GM18909 (cell line): ENCODE data around the gene GDA.

Source experiments
- ATAC-seq: cut with Tn5 transposase; IDR thresholded peaks from one replicate; pipeline ENCODE4 v1.9.1; 2021; ENCODE audit warnings: mild to moderate bottlenecking; ENCODE audit not compliant: unreplicated experiment, poor library complexity

GDA gene

DNA sequence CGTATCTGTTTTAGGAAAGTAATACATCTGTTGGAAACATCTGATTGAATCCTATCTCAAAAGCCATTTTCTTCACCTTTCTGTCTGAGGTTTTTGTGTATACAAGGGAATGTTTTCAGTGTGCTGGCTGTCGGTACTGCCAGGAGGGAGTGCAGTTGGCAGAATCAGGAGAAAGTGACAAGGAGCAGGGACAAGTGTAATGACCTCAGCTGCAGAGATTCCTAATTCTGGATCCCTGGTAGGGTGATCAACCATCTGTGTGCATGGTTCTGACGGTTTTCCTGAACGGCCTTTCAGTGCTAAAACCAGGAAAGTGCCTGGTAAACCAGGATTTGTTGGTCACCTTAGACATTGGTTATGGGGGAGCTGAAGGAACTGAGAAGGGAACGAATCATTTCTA is 1.6 kb upstream of the GDA start:
- ATAC-seq, result no peak

DNA sequence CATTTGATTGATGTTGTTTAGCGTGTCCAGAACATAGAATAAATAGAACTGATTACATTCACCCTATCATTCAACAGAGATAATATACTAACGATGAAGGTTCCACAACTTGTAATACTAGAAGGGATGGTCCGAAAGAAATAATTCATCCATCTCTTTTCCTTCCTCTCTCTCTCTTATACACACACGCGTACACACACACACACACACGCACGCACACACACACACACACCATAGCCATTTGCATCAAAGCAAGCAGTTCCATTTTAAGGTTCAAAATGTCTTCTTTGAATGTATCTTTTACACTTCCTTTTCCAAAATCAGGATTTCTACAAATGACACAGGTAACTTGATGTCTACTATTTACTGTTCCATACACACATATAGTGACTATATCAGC is 887 bp downstream of the GDA start:
- ATAC-seq, result no peak

DNA sequence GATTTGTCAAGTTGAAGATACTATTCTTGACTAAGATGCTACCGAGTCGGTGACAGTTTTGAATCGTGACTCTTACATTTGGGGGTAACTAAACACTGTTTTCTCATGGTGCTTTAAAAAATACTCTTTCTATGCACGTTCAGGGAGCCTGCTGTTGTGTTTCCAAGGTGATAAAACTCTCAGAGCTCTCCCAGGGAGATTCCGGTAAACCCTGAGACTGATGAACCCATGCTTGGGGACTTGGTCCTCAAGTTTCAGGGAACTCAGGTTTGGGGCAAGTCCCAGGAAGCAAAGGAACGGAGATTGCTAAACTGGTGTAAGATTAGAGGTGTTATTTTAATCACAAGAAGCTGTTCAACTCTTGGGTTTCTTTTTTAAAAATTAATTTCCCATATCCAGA is 1.4 kb downstream of the GDA start:
- ATAC-seq, result no peak

DNA sequence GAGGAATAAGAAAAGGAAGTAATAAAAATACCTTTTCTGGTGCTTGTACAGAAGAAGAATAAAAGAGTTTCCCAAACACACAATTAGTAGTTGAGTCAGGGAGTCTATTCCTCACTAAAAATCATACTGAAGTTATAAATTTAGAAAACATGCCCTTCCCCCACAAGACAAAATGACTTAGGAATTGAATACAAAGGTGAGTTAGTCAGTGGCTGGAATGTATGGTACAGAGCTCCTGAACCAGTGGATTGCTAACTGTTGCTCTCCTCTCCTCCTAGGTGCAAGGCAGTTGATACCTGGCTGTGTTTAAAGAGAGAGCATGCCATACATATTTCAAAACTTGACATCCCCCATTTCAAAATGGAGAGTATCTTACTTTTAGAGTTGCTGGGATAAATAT is 1.9 kb downstream of the GDA start:
- no peak for ATAC-seq

DNA sequence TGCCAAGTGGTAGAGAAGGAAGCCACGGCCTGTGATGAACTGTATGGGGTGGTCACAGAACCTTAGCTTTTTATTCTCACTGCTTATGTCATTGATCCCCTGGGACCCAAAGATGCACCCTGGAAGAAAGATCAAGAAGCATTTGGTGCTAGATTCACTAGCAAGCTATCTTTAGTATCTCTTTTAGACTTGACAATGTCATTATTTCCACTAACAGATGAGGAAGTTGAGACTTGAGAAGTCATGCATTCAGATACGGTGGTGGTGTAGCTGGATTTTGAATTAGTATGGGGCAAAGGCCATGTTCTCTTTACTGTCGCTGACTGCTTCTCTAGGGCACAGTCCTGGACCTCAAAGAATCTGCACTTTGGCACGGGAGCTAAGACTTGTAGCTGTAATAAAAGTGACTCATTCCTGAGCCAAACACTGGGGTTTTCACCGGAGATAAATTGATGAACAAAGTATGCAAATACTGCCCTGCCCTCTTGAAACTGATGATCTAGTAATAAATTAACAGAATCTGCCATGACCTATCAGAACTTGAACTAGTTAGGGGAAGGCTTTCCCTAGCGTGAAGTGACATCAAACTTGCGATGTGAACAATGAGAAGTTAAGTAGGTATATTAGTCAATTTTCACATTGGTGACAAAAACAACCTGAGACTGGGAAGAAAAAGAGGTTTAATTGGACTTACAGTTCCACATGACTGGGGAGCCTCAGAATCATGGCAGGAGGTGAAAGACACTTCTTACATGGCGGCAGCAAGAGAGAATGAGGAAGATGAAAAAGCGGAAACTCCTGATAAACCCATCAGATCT is 5.4 kb downstream of the GDA start:
- peak; percentile 94 for ATAC-seq

DNA sequence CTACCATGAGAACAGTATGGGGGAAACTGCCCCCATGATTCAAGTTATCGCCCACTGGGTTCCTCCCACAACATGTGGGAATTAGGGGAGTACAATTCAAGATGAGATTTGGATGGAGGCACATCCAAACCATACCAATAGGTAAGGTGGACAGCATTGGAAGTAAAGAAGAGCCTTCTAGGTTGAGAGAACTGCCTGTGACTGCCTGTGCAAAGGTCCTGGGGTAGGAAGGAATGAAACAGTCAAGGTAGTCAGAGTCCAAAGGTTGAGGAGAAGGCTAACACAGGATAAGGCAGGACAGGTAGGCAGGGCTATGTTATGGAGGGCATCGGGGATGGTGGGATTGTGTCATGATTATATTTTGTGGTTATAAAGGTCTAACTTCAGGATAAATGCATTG is 6.1 kb downstream of the GDA start:
- ATAC-seq, result no peak

DNA sequence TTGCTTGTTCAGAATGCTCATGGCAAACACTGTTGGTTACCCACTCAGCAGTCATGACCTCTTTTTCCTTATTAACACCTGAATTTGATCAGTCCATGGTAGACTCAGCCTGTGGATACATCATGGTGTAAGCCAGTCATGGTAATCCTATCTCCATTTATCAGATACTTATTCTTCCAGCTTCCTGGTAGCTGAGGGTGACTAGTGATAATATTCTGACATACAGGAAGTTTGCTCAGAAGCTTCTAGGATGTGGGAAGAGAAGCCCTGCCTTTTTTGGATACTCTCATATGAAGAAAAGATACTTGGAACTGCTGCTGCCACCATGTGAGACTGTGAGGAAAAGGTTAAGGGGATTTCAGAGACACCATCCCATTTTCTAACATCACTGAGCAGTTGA is 7.3 kb downstream of the GDA start:
- no peak for ATAC-seq

DNA sequence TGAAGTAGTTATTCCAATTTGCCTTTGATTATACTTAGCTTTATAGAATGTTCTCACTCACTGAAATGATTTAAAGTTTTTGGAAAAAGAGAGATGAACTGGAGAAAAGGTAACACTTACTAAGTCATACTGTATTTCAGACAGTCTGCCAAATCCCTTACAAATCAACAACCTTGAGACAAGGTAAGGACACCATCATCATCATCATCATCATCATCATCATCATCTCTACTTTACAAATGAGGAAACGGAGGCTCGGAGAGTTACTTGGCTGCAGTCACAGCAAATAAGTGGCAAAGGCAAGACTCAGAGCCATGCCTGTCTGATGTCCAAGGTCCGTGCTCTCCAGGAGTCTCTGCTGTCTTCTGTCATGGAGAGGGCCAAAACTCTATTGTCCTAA is 9.4 kb downstream of the GDA start:
- ATAC-seq, result no peak

DNA sequence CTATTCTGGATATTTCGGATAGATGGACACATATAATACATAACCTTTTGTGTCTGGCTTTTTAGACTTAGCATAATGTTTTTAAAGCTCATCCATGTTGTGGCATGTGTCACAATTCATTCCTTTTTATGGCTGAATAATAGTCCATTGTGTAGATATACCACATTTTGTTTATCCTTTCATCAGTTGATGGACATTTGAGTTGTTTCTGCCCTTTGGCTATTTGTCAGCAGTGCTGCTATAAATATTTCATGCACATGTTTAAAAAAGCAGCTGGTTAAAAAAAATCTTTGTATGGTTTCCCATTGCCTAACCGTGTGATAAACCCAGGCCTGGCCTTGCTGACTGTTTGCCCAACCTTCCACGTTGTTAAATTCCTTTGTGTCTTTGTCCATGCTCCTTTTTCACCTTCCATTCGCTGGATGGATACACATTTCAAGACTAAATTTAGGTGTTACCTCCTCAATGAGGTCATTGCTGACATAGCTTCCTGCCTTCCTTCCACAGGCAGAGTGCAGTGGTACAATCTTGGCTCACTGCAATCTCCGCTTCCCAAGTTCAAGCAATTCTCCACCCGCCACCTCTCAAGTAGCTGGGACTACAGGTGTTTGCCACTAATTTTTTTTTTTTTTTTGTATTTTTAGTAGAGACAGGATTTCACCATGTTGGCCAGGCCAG is 11.3 kb downstream of the GDA start:
- ATAC-seq, result no peak

DNA sequence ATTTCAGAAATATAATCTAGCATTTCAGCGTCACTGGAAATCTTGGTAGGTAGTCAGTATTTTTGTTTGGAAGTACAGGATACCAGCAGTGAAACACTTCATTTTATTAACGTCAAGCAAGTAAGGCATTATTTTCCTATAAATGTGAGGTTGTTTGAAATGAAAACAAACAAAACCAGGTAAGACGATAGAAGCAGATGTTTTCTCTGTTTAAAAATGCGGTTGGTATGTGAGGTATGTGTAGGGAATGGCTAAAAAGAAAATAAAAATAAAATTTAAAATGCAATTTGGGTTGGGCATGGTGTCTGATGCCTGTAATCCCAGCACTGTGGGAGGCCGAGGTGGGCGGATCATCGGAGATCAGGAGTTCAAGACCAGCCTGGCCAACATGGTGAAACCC is 16.1 kb downstream of the GDA start:
- no peak for ATAC-seq

DNA sequence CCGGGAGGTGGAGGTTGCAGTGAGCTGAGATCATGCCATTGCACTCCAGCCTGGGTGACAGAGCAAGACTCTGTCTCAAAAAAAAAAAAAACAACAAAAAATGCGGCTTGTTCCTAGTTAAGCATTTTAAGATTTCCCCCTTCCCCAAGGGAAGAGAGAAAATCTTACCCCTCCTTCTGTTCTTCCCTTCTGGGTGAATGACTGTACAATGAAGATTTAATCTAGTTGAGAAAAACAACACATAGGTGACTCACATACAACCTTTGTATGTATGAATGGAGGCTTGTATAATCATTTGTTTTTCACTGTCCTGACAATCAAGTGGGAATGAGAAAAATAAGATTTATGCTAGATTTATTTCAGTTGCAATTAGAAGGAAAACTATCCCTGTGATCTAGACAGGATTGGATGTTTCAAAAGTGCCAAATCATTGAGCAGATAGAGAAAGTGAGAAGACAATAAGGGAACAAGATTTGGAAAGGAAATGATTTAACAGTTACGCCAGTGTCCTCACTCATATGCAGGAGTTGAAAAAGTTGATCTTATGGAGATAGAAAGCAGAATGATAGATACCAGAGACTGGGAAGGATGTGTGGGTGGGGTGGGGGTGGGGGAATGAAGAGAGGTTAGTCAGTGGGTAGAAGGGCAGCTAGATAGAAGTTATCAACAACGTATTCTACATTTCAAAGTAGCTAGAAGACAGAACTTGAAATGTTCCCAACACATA is 16.7 kb downstream of the GDA start:
- ATAC-seq, result no peak

DNA sequence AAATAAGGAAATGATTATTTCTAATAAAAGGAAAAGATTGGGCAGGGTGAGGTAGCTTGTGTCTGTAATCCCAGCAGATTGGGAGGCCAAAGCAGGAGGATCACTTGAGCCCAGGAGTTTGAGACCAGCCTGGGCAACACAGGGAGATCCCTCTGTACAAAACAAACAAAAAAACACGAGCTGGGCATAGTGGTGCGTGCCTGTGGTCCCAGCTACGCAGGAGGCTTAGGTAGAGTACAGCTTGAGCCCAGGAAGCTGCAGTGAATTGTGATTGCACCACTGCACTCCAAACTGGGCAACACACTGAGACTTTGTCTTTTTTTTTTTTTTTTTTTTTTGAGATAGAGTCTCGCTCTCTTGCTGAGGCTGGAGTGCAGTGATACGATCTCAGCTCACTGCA is 18.8 kb downstream of the GDA start:
- ATAC-seq, result no peak

DNA sequence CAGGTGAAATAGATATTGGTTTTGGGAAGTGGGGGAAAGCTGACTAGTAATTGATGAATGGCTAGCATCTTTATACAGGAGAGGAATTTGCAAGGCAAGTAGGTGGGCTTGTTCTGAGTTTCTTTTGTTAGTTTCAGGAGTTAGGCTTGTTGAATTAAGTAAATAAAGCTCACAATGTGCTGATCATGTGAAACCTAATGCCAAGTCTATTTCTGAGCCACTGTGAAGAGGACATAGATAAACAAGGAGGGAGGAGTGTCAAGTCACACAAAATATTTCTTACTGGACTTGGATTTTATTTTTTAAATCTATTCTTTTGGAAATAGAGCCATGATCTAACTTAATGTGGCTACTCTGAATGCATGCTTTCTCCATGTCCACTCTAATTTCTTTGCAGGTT is 19.9 kb downstream of the GDA start:
- ATAC-seq, result no peak

DNA sequence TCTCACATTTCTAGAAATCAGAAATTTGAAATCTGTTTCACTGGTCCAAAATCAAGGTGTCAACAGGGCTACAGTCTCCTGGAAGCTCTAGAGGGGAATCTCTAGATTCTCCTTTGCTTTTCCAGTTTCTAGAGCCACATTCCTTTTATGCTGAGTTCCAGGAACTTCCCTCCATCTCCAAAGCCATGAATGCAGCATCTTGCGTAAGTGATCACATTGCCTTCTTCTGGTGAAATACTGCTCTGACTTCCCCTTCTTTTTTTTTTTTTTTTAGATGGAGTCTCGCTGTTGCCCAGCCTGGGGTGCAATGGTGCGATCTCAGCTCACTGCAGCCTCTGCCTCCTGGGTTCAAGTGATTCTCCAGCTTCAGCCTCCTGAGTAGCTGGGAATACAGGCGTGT is 23.8 kb downstream of the GDA start:
- ATAC-seq, result no peak

DNA sequence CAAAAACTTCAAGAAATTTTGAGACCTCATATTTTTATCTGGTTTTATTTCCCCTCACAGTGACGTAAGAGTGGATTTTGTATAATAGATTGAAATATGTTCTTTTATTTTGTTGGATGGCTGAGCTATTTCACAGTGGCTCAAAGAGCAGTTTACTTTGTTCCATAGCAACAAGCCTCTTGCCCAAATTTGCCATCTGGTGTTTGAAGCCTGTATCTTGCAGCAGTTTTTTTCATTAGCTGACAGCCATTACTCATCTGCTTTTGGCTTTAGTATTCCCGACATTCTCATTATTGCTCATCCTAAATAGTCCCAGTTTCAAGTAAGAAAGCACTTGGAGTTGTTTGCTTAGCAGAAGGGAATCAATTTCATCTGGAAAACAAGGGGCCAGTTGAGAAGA is 36.3 kb downstream of the GDA start:
- ATAC-seq, result no peak

DNA sequence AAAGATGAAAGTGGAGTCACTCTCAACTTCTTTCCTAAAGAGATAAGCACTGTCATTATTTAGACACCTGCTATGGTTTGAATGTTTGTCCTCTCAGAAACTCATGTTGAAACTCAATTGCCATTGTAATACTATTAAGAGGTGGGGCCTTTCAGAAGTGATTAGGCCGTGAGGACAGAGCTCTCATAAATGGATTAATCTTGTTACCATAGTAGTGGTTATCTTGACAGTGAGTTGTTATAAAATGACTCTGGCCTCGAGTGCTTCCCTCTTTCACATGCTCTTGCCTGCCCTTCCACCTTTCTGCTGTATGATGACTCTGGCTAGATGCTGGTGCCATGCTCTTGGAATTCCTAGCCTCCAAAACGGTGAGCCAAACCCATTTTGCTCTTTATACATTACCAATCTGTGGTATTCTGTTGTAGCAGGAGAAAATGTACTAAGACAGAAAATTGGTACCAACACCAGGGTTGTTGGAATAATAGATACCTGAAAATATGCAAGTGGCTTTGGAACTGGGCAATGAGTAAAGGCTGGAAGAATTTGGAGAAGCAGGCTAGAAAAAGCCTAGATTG is 38.0 kb downstream of the GDA start:
- ATAC-seq, result no peak

DNA sequence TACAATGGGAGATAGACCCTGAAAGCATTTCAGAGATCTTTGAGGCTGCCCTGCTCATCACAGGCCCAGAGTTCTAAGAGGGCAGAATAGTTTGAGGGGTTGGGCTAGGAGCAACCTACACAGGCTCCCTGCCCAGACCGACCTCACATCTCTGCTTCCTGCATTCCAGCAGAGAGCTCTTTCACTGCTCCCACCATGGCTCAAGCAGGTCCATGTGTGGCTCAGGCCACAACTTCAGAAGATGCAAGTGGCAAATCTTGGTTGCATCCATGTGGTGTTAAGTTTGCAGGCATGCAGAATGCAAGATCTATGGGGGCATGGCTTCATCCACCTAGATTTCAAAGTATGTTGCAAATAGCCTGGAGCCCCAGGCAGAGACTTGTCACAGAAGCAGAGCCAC is 39.0 kb downstream of the GDA start:
- ATAC-seq, result no peak

DNA sequence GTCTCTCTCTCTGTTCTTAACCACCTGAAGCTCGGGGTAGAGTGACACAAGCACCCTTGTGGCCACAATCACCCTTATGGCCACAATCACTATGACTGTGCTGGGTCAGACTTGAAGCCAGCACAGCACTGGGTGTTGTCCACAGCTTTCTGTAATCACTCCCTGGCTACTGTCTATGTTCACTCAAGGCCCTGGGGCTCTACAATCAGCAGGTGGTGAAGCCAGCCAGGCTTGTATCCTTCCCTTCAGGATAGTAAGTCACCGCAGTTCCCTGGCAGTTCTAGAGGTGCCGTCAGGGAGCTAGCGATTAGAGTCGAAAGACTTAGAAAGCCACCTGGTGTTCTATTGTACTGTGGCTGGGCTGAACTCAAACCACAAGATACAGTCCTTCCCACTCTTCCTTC is 44.2 kb downstream of the GDA start:
- ATAC-seq, result peak; percentile 96

DNA sequence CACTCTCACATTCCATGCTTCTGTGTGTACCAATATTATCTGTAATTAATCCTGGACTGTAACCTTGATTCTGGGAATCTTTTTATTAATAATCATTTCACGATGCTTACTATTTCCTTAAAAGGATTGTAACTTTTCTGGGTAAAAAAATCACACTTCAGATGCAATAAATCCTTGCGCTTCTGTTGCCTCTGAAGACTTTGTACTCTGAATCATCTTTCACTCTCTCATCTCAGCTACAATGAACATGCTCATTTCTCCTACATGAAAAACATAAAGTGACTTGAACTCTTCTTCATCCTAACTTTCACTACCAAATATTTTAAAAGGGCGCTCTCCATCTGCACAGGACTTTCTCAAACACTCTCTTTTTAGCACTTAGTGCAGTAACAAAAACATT is 50.0 kb downstream of the GDA start:
- no peak for ATAC-seq

DNA sequence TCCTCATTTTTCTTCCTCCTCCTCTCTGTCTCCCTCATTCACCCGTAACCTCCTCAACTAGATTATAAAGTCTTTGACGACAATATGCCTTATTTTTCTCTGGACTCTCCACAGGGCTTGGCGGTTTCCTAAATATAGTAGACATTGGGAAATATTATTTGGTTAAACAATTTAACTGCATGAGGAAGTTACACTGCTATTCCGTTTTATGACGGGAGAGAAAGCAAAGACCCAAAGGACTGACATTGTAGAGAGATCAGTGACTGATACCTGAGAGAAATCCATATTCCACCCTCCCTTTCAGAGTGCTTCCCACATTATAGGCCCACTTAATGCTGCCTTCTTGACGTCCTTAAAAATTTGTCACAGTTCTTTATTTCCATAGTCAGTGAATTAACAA is 51.2 kb downstream of the GDA start:
- no peak for ATAC-seq

DNA sequence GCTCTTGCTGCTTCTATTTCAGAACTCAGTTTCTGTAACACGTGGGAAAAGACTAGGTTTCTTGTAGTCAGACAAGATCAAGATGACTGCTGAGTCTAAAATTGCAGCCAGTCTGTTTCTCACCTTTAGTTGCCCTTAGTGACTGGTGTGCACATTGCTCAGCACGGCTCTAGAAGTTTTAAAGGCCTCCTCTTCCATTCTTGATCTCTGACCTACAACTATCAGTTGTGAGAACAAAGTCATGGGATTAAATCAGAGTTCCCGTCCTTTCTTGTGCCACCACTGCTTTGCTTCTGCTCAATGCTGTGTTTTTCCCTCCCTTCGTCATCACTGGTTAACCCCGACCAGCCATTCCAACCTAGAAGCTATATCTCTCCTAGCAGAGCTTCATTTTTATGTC is 52.8 kb downstream of the GDA start:
- no peak for ATAC-seq
